ENCODE measurements around the gene ZNF155. TPM values are rescaled to one million over a fixed set of nuclear protein-coding genes. Genes with fewer than 3 reads are reported as not detected.
A peak's percentile ranks its signal among the peaks of the same experiment; 100 is the strongest.

ZNF155 gene
- 1 to 10 TPM; 2.0 to 7.1 (median 3.8) TPM for total RNA-seq

DNA sequence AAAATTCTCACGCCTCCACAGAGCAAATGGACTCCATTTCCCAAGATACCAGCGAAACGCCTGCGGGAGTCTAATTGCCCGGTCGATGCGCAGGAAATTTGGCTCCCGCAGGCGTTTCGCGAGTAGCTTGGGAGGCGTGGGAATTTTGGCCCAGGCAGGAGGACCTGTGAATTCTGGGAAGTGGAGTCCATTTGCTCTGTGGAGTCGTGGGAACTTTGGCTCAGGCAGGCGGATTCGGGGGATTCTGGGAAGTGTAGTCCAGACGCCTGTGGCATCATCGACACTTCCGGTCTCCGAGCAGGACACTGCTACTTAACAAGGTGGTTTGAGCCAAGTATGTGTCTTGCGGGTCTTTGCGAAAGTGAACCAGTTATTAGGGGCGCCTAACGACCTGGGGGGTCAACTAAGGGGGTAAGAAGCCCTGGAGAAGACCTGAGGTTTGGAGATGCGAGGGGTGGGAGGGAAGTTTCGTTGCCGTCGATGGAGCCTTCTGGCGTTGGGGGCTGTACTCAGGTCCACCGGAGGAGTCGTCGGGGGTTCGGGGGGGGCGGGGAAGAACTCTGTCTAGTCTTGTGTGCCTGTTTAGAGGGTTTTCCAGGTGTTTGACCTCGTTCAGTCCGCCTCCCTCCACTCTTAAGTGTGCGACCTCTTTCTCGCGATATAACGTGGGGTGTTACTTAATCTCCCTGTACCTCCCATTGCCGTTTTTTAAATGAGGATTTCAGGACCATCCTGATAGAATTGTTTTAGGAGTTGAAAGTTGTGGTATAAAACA lies at the start of gene ZNF155:
Gene ZNF155 (plus strand): TSS at position 277 of the 775 bp plus-strand sequence. CDS start 4,356 bp downstream, outside the sequence.
- peaks cover 0 to 19% (median 5%) of the 10 kb centered on the region in 3 donors for H3K4me1 ChIP-seq
- H3K36me3 ChIP-seq = peaks cover 0 to 18% (median under 1%) of the 10 kb centered on the region in 3 donors
- H3K27me3 ChIP-seq = no peaks in the 10 kb centered on the region
- 1 to 5% methylated on average over 21 to 26 of the region's 40 CpGs for WGBS, 2 donors
- DNase-seq = peak; percentile 6
- H3K27ac ChIP-seq = peak within 1 kb of the TSS; percentile 78 to 86 (median 84)
- peak within 1 kb of the TSS; percentile 56 to 88 (median 76) for H3K4me3 ChIP-seq
- TF ChIP-seq, protein P1, sequence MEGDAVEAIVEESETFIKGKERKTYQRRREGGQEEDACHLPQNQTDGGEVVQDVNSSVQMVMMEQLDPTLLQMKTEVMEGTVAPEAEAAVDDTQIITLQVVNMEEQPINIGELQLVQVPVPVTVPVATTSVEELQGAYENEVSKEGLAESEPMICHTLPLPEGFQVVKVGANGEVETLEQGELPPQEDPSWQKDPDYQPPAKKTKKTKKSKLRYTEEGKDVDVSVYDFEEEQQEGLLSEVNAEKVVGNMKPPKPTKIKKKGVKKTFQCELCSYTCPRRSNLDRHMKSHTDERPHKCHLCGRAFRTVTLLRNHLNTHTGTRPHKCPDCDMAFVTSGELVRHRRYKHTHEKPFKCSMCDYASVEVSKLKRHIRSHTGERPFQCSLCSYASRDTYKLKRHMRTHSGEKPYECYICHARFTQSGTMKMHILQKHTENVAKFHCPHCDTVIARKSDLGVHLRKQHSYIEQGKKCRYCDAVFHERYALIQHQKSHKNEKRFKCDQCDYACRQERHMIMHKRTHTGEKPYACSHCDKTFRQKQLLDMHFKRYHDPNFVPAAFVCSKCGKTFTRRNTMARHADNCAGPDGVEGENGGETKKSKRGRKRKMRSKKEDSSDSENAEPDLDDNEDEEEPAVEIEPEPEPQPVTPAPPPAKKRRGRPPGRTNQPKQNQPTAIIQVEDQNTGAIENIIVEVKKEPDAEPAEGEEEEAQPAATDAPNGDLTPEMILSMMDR (IDR thresholded peaks at IDR 0.05) = no peak
- TF ChIP-seq POLR2A (IDR thresholded peaks at IDR 0.05) = no peak
- H3K9me3 ChIP-seq = peaks cover 0 to 29% (median 10%) of the 10 kb centered on the region in 3 donors
- intact Hi-C loops (cut with DNase I) = no loop called here

DNA sequence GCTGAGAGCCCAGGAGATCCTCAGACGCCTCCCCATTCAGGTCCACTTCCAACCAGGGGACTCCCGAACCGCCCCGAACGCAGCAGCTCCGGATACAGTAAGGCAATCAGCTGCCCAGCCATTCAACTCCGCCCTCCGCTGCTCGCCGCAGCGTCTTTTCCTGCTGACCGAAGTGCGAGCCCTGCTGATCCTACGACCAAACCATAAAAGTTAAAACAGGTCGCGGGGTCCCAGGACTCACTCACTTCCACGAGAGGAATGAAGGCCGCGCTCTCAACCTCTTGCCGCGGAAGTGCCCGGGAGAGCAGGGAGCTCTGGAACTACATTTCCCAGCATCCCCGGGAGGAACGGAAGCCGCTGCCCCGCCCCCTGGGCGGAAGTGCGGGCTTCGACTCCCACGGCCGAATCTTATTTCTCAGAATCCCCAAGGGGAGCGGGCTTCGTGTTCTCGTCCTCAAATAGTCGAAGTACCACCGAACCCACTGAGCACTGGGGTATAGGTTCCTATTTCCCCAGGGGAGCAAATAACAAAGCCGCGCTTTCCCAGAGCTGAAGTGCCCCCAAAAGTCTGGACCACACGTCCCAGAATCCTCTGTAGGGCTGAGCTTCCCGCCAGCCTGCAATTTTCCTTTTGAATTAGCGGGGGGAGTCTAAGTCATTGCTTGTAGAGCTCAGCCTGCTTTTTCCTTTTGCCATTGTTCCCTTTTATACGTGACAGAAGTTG lies 48.8 kb upstream of the ZNF155 start, which contains the start of gene ZNF45:
Gene ZNF45 (minus strand): TSS at position 298 of the 724 bp plus-strand sequence. CDS start 13,097 bp downstream, outside the sequence.
- peaks cover 0 to 32% (median 0%) of the 10 kb centered on the region in 3 donors for H3K36me3 ChIP-seq
- peaks cover 0 to 8% (median 3%) of the 10 kb centered on the region in 3 donors for H3K9me3 ChIP-seq
- WGBS, 2 donors = 0% methylated on average over 20 to 31 of the region's 42 CpGs
- peak; percentile 49 for DNase-seq
- no peaks in the 10 kb centered on the region for H3K27me3 ChIP-seq
- H3K27ac ChIP-seq = peak within 1 kb of the TSS; percentile 80 to 89 (median 85)
- H3K4me3 ChIP-seq = peak within 1 kb of the TSS; percentile 65 to 78 (median 72)
- peaks cover 0 to 26% (median 8%) of the 10 kb centered on the region in 3 donors for H3K4me1 ChIP-seq
- no peak for TF ChIP-seq POLR2A (IDR thresholded peaks at IDR 0.05)
- TF ChIP-seq, protein P1 (IDR thresholded peaks at IDR 0.05) = no peak
- intact Hi-C loops (cut with DNase I) = no loop called here

DNA sequence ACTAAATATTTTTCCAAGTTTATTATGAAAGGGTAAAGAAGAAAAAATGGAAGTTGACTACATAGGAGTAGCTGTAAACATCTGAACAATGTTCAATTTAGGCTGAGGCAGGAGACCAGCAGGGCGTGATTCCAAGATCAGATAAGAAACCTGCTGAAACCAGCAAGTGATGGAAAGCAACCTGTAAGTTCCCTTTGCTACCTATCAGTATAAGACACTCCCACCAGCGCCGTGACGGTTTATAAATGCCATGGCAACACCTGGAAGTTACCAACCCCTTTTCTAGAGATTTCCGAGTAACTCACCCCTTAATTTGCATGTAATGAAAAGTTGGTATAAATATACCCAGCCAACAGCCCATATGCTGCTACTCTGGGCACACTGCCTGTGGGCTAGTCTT lies 47.8 kb upstream of the ZNF155 start:
- no peak overlapping the region for H3K27ac ChIP-seq
- TF ChIP-seq POLR2A (IDR thresholded peaks at IDR 0.05) = no peak
- TF ChIP-seq, protein P1 (IDR thresholded peaks at IDR 0.05) = no peak
- intact Hi-C loops (cut with DNase I) = no loop called here

DNA sequence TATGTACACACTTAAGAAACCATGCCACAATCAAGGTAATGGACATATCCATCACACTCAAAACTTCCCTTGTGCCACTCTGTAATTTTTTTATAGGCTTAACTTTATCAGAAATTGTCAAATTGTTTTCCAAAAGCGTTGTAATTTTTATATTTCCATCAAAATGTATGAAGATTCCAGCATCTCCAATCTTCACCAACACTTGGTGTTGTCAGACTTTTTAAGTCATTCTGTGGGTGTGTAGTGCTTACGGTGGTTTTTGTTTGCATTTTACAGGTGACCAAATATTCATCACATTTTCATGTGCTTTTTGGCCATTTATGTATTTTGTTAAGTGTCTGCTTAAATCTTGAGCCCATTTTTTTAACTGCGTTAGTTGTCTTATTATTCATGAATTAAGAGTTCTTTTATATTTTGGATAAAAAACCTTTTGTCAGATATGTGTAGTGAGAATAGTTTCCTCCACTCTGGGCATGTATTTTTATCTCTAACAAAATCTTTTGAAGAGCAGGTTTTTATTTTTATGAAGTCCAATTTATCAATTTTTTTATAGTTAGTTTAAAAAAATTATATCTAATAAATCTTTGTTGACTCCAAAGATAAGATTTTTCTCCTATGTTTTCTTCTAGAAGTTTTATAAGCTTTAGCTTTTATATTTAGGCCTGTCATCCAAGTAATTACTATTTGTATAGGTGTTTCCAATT lies 44.3 kb upstream of the ZNF155 start:
- Histone ChIP-seq H3K4me1 (peaks cover 0 to 6% (median 0%) of the 10 kb centered on the region in 3 donors), H3K36me3 (no peaks in the 10 kb centered on the region), H3K4me3 (no peak overlapping the region), H3K27me3 (no peaks in the 10 kb centered on the region), H3K9me3 (peaks cover 0 to 8% (median 3%) of the 10 kb centered on the region in 3 donors), H3K27ac (no peak overlapping the region)
- no peak for DNase-seq
- 72 to 73% methylated on average over 3 of the region's 3 CpGs for WGBS, 2 donors
- TF ChIP-seq, protein P1 (IDR thresholded peaks at IDR 0.05) = no peak
- TF ChIP-seq POLR2A (IDR thresholded peaks at IDR 0.05) = no peak
- intact Hi-C loops (cut with DNase I) = no loop called here

More for the DNA sequence above, 47.8 kb upstream of the ZNF155 start:
- no peak for DNase-seq
- Histone ChIP-seq H3K36me3 (peaks cover 0 to 22% (median 0%) of the 10 kb centered on the region in 3 donors), H3K27me3 (no peaks in the 10 kb centered on the region), H3K4me3 (no peak overlapping the region), H3K4me1 (peaks cover 0 to 26% (median 8%) of the 10 kb centered on the region in 3 donors), H3K9me3 (peaks cover 0 to 8% (median 3%) of the 10 kb centered on the region in 3 donors)
- 74 to 83% methylated on average over 5 of the region's 5 CpGs for whole genome bisulfite sequencing, 2 donors

Measured in esophagus squamous epithelium (tissue), 5 donors.